ENCODE data around the gene NLRC3.
A peak's percentile ranks its signal among the peaks of the same experiment; 100 is the strongest.

Gene NLRC3

GRCh38 chr16:3580686-3581085, 3.5 kb upstream of the NLRC3 start:
- peak overlapping the region; percentile 97 for H3K27ac ChIP-seq (ENCODE audit: low read depth, low read length)
- H3K79me2 ChIP-seq (ENCODE audit: insufficient read depth, low read length), result peaks cover 22% of the 10 kb centered on the region
- H3K4me2 ChIP-seq (ENCODE audit: low read depth, low read length, poor library complexity, severe bottlenecking), result peak overlapping the region; percentile 77
- TF ChIP-seq, protein P1, sequence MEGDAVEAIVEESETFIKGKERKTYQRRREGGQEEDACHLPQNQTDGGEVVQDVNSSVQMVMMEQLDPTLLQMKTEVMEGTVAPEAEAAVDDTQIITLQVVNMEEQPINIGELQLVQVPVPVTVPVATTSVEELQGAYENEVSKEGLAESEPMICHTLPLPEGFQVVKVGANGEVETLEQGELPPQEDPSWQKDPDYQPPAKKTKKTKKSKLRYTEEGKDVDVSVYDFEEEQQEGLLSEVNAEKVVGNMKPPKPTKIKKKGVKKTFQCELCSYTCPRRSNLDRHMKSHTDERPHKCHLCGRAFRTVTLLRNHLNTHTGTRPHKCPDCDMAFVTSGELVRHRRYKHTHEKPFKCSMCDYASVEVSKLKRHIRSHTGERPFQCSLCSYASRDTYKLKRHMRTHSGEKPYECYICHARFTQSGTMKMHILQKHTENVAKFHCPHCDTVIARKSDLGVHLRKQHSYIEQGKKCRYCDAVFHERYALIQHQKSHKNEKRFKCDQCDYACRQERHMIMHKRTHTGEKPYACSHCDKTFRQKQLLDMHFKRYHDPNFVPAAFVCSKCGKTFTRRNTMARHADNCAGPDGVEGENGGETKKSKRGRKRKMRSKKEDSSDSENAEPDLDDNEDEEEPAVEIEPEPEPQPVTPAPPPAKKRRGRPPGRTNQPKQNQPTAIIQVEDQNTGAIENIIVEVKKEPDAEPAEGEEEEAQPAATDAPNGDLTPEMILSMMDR (IDR thresholded peaks at IDR 0.05; ENCODE audit: insufficient read depth, low read length, poor library complexity, severe bottlenecking), result no peak
- TF ChIP-seq EZH2phosphoT487 (conservative IDR thresholded peaks at IDR 0.05; ENCODE audit: low read length), result no peak
- peak overlapping the region; percentile 54 for H3K9ac ChIP-seq (ENCODE audit: low read length)
- H3K9me3 ChIP-seq (ENCODE audit: insufficient read depth, low read length), result no peaks in the 10 kb centered on the region
- H3F3A ChIP-seq (ENCODE audit: insufficient read depth), result peaks cover 36% of the 10 kb centered on the region
- no peak overlapping the region for H3K4me3 ChIP-seq (ENCODE audit: insufficient read depth, low read length, poor library complexity, severe bottlenecking)
- no peaks in the 10 kb centered on the region for H3K27me3 ChIP-seq (ENCODE audit: low read length)
- no peak overlapping the region for H2AFZ ChIP-seq (ENCODE audit: low read depth, low read length, severe bottlenecking)
- no peaks in the 10 kb centered on the region for H3K9me2 ChIP-seq (replicated peaks; ENCODE audit: insufficient read depth, low read length)
- H3K36me3 ChIP-seq (ENCODE audit: low read length), result no peaks in the 10 kb centered on the region
- no peaks in the 10 kb centered on the region for H4K20me1 ChIP-seq (ENCODE audit: low read depth, low read length)

DNA sequence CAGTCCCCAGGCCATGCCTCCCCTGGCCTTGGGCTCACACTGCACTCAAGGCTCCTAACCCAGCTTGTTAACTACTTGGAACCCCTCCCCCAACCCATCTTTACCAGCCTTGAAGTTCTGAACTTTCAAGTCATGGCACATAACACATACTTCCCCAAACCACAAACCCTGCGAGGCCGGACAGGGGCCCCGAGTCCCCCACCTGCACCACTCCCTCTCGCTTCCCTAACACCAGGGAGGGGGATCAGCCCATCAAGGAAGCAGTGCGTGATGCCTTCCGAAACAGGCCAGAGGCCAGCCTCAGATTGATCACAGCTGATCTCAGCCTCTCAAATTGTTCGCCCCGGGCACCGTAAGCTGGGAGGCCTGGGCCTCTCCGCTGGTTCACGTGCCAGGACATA, 3.0 kb upstream of the NLRC3 start:
- Histone ChIP-seq H3K9ac (ENCODE audit: low read length) (peak overlapping the region; percentile 54), H3K79me2 (ENCODE audit: insufficient read depth, low read length) (peaks cover 23% of the 10 kb centered on the region), H3K36me3 (ENCODE audit: low read length) (no peaks in the 10 kb centered on the region), H4K20me1 (ENCODE audit: low read depth, low read length) (no peaks in the 10 kb centered on the region), H3F3A (ENCODE audit: insufficient read depth) (peaks cover 35% of the 10 kb centered on the region), H3K4me2 (ENCODE audit: low read depth, low read length, poor library complexity, severe bottlenecking) (peak overlapping the region; percentile 77), H3K9me3 (ENCODE audit: insufficient read depth, low read length) (no peaks in the 10 kb centered on the region), H3K27ac (ENCODE audit: low read depth, low read length) (peak overlapping the region; percentile 97), H3K27me3 (ENCODE audit: low read length) (no peaks in the 10 kb centered on the region), H3K4me3 (ENCODE audit: insufficient read depth, low read length, poor library complexity, severe bottlenecking) (no peak overlapping the region), H2AFZ (ENCODE audit: low read depth, low read length, severe bottlenecking) (no peak overlapping the region), H3K9me2 (replicated peaks; ENCODE audit: insufficient read depth, low read length) (no peaks in the 10 kb centered on the region)
- TF ChIP-seq, protein P1 (IDR thresholded peaks at IDR 0.05; ENCODE audit: insufficient read depth, low read length, poor library complexity, severe bottlenecking), result no peak
- no peak for TF ChIP-seq EZH2phosphoT487 (conservative IDR thresholded peaks at IDR 0.05; ENCODE audit: low read length)

DNA sequence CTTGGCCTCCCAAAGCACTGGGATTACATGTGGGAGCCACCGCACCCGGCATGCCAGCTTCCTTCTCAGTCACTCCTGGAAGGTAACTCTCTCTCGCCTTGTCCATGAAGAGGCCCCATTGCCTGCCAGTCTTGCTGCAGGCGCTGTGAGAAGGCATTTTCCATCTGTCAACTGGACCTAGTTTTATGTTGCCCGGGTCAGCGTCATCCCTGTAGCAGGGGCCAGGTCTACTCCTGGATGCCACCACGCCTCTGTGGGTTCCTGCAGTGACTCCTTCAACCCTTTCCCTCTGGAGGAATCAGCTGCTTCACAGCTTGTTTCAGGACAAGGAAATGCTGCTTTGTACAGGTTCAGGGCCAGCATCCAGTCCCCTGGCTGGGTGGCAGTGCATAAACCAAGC, 2.6 kb upstream of the NLRC3 start:
- H3K36me3 ChIP-seq (ENCODE audit: low read length), result no peaks in the 10 kb centered on the region
- H3K79me2 ChIP-seq (ENCODE audit: insufficient read depth, low read length), result peaks cover 28% of the 10 kb centered on the region
- no peaks in the 10 kb centered on the region for H4K20me1 ChIP-seq (ENCODE audit: low read depth, low read length)
- no peak overlapping the region for H3K4me3 ChIP-seq (ENCODE audit: insufficient read depth, low read length, poor library complexity, severe bottlenecking)
- TF ChIP-seq, protein P1 (IDR thresholded peaks at IDR 0.05; ENCODE audit: insufficient read depth, low read length, poor library complexity, severe bottlenecking), result no peak
- TF ChIP-seq EZH2phosphoT487 (conservative IDR thresholded peaks at IDR 0.05; ENCODE audit: low read length), result no peak
- H2AFZ ChIP-seq (ENCODE audit: low read depth, low read length, severe bottlenecking), result no peak overlapping the region
- peak overlapping the region; percentile 77 for H3K4me2 ChIP-seq (ENCODE audit: low read depth, low read length, poor library complexity, severe bottlenecking)
- H3K9me2 ChIP-seq (replicated peaks; ENCODE audit: insufficient read depth, low read length), result no peaks in the 10 kb centered on the region
- H3K27me3 ChIP-seq (ENCODE audit: low read length), result no peaks in the 10 kb centered on the region
- peaks cover 38% of the 10 kb centered on the region for H3F3A ChIP-seq (ENCODE audit: insufficient read depth)
- no peaks in the 10 kb centered on the region for H3K9me3 ChIP-seq (ENCODE audit: insufficient read depth, low read length)
- peak overlapping the region; percentile 54 for H3K9ac ChIP-seq (ENCODE audit: low read length)
- H3K27ac ChIP-seq (ENCODE audit: low read depth, low read length), result peak overlapping the region; percentile 97
